GM10266 (cell line): ENCODE data around the gene FAM217A.

Source experiments
- DNase-seq: peaks from one replicate; pipeline ENCODE4 v3.0.0; 2012; ENCODE audit errors: extremely low spot score
- CTCF ChIP-seq: IDR thresholded peaks from 2 replicates; pipeline ENCODE4 v1.5.1; 2012; ENCODE audit warnings: mild to moderate bottlenecking, low read depth; ENCODE audit not compliant: control insufficient read depth, insufficient read depth; ENCODE audit errors: missing control alignments

Gene FAM217A

GRCh38 chr6:4032475-4032874 is 46.5 kb downstream of the FAM217A start:
- DNase-seq: no peak
- no peak for TF ChIP-seq CTCF

- no peak for TF ChIP-seq CTCF
- DNase-seq: no peak
Observed at GRCh38 chr6:4031442-4031841, 47.5 kb downstream of the FAM217A start.

GRCh38 chr6:4030669-4031068 is 48.3 kb downstream of the FAM217A start:
- DNase-seq: no peak
- TF ChIP-seq CTCF: no peak

GRCh38 chr6:4029687-4030086 is 49.2 kb downstream of the FAM217A start:
- no peak for DNase-seq

GRCh38 chr6:4028051-4028450 is 50.9 kb downstream of the FAM217A start:
- no peak for DNase-seq

More at GRCh38 chr6:4029687-4030086, 49.2 kb downstream of the FAM217A start:
- TF ChIP-seq CTCF: no peak

GRCh38 chr6:4025681-4026080 is 53.3 kb downstream of the FAM217A start:
- no peak for DNase-seq
- TF ChIP-seq CTCF: no peak

More at GRCh38 chr6:4028051-4028450, 50.9 kb downstream of the FAM217A start:
- no peak for TF ChIP-seq CTCF

GRCh38 chr6:4023240-4023639 is 55.7 kb downstream of the FAM217A start:
- TF ChIP-seq CTCF: no peak
- DNase-seq: no peak
